ENCODE measurements around the gene DTNB.

- TF ChIP-seq POLR2A (IDR thresholded peaks at IDR 0.05; ENCODE audit: low read depth, low read length) (no peak), TAF1 (IDR thresholded peaks at IDR 0.05; ENCODE audit: low read depth, low read length) (no peak), POLR2AphosphoS5 (IDR thresholded peaks at IDR 0.05; ENCODE audit: low read depth, low read length) (no peak), POU2F2 (IDR thresholded peaks at IDR 0.05; ENCODE audit: low read depth, low read length) (no peak)
Measured at GRCh38 chr2:25598911-25599310, 74.5 kb downstream of the DTNB start.

All from GM12891 (cell line).